HEK293T (cell line): Measurements from ENCODE around the gene PLPP4.

Experiments used
- CTCF ChIA-PET: fragments of 350-600 bp; formaldehyde crosslinking; extraction: SDS; loops from one replicate; lab custom pipeline; 2021; ENCODE audit warnings: antibody characterized with exemption, inconsistent platforms; lab: Yijun Ruan, JAX
- POLR2A ChIA-PET: fragments of 350-600 bp; formaldehyde crosslinking; extraction: SDS; loops from one replicate; lab custom pipeline; 2020; ENCODE audit warnings: antibody characterized with exemption, inconsistent platforms; lab: Yijun Ruan, JAX
- DNase-seq: peaks from one replicate; pipeline ENCODE4 v3.0.0; 2012; ENCODE audit warnings: mixed read lengths; ENCODE audit errors: extremely low spot score
- ARNT ChIP-seq: fragments of 450-650 bp; IDR thresholded peaks from 2 replicates; pipeline ENCODE4 v1.6.1; 2017; ENCODE audit warnings: mild to moderate bottlenecking
- BHLHE40 ChIP-seq: fragments of 450-650 bp; IDR thresholded peaks from 2 replicates; pipeline ENCODE4 v1.6.1; 2016; ENCODE audit warnings: mild to moderate bottlenecking, moderate library complexity, borderline replicate concordance
- CTBP1 ChIP-seq: fragments of 450-650 bp; IDR thresholded peaks from 2 replicates; pipeline ENCODE4 v1.6.1; 2016; ENCODE audit warnings: borderline replicate concordance
- ELF4 ChIP-seq: fragments of 450-650 bp; IDR thresholded peaks from 2 replicates; pipeline ENCODE4 v1.6.1; 2017; ENCODE audit warnings: antibody characterized with exemption
- FOXA1 ChIP-seq: fragments of 450-650 bp; IDR thresholded peaks from 2 replicates; pipeline ENCODE4 v1.6.1; 2016; ENCODE audit warnings: mild to moderate bottlenecking
- FOXK2 ChIP-seq: fragments of 450-650 bp; IDR thresholded peaks from 2 replicates; pipeline ENCODE4 v1.6.1; 2016; ENCODE audit warnings: mild to moderate bottlenecking
- FOXM1 ChIP-seq: fragments of 450-650 bp; IDR thresholded peaks from 2 replicates; pipeline ENCODE4 v1.6.1; 2017; ENCODE audit warnings: mild to moderate bottlenecking, borderline replicate concordance
- HDGF ChIP-seq: fragments of 450-650 bp; IDR thresholded peaks from 2 replicates; pipeline ENCODE4 v1.6.1; 2017; ENCODE audit warnings: antibody characterized with exemption, borderline replicate concordance
- L3MBTL2 ChIP-seq: fragments of 450-650 bp; conservative IDR thresholded peaks from 2 replicates; pipeline ENCODE4 v1.6.1; 2016; ENCODE audit warnings: mild to moderate bottlenecking
- LEF1 ChIP-seq: fragments of 450-650 bp; IDR thresholded peaks from 2 replicates; pipeline ENCODE4 v1.6.1; 2017; ENCODE audit warnings: mild to moderate bottlenecking, borderline replicate concordance
- NFRKB ChIP-seq: fragments of 450-650 bp; IDR thresholded peaks from 2 replicates; pipeline ENCODE4 v1.6.1; 2016; ENCODE audit warnings: mild to moderate bottlenecking, moderate library complexity
- SP1 ChIP-seq: fragments of 450-650 bp; IDR thresholded peaks from 2 replicates; pipeline ENCODE4 v1.6.1; 2017
- SUZ12 ChIP-seq: fragments of 450-650 bp; IDR thresholded peaks from 2 replicates; pipeline ENCODE4 v1.6.1; 2016; ENCODE audit warnings: mild to moderate bottlenecking
- TARDBP ChIP-seq: fragments of 450-650 bp; IDR thresholded peaks from 2 replicates; pipeline ENCODE4 v1.6.1; 2016
- ZNF384 ChIP-seq: fragments of 450-650 bp; IDR thresholded peaks from 2 replicates; pipeline ENCODE4 v1.6.1; 2016
- TF ChIP-seq, protein P1 (sequence below): fragments of 450-650 bp; IDR thresholded peaks from 2 replicates; pipeline ENCODE4 v1.6.1; 2016

Gene PLPP4

DNA sequence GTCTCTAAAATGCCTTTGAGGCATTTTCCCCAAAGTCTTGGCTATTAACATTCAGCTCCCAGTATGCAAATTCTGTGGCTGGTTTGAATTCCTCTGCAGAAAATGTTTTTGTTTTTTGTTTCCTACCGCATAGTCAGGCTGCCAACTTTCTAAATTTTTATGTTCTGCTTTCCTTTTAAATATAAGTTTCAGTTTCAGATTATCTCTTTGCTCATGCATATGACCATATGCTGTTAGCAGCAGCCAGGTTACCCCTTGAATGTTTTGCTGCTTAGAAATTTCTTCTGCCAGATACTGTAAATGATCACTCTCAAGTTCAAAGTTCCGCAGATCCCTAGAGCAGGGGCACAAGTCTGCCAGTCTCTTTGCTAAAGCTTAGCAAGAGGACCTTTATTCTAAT lies 96.9 kb downstream of the PLPP4 start:
- ChIA-PET CTCF (no interaction called here), POLR2A (no interaction called here)

DNA sequence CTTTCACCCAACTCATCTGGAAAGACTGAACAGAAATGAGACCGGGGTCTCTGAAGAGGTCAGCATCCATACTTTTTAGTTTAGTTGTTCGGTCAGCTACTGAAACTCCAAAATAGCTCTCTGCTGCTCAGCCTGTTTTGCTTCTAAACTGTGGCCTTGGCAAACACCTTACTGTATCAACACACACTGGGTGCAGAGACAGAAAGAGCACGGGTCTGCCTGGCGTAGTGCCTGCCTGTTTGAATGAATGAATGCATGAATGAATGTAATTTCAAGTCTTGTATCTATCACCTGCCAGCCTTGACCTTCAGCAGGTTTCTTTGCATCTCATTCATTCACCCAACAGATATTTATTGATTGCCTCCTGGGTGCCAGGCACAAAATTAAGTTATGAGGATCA lies 98.4 kb downstream of the PLPP4 start:
- POLR2A ChIA-PET, result no interaction called here
- no peak for DNase-seq
- CTCF ChIA-PET, result no interaction called here
- no peak for TF ChIP-seq HDGF
- no peak for TF ChIP-seq NFRKB
- no peak for TF ChIP-seq CTBP1

More for the DNA sequence above, 96.9 kb downstream of the PLPP4 start:
- no peak for DNase-seq
- TF ChIP-seq BHLHE40 (no peak), LEF1 (no peak), TARDBP (no peak), FOXM1 (no peak), FOXK2 (no peak), ZNF384 (no peak), SP1 (no peak), ARNT (no peak), CTBP1 (no peak), HDGF (no peak), NFRKB (no peak), SUZ12 (no peak)
- TF ChIP-seq, protein P1, sequence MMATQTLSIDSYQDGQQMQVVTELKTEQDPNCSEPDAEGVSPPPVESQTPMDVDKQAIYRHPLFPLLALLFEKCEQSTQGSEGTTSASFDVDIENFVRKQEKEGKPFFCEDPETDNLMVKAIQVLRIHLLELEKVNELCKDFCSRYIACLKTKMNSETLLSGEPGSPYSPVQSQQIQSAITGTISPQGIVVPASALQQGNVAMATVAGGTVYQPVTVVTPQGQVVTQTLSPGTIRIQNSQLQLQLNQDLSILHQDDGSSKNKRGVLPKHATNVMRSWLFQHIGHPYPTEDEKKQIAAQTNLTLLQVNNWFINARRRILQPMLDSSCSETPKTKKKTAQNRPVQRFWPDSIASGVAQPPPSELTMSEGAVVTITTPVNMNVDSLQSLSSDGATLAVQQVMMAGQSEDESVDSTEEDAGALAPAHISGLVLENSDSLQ, result no peak

DNA sequence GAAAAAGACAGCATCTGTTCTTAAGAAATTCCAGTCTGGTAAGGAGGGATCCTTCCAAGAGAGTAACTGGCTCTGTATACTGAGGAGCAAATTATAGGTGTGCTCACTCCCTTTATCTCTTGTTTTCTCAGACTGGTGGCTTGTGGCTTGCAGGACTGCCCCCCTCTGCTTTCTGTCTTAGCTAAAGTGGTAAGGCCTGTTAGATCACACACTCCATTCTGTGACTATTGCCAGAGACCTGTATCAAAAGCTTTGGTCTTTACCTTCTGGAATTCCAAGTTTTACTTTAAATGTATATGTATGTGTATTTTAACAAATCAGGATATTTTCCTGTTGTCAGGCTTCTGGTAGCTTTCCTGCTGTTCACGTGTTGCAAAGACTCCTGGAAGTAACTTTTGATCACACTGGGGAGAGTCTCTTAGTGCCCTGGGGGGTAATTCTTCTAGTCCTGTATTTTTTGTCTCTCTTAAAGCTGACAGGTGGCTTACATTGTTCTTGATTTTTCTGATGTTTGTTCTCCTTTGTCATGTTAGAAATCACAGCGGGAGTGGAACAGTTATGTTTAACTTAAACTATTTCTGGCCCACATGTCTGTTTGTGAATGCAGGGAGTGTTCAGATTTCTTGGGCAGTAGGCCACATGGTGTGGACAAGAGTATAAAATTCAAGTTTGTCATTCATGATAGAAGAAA lies 99.0 kb downstream of the PLPP4 start:
- no peak for TF ChIP-seq LEF1
- TF ChIP-seq TARDBP, result no peak
- TF ChIP-seq ARNT, result no peak
- no peak for TF ChIP-seq L3MBTL2
- TF ChIP-seq ELF4, result no peak
- TF ChIP-seq, protein P1, result no peak
- TF ChIP-seq BHLHE40, result no peak
- TF ChIP-seq SUZ12, result no peak
- TF ChIP-seq HDGF, result no peak
- no peak for TF ChIP-seq FOXK2
- no peak for TF ChIP-seq CTBP1
- TF ChIP-seq SP1, result no peak
- no peak for TF ChIP-seq FOXM1
- no peak for TF ChIP-seq ZNF384
- no peak for TF ChIP-seq NFRKB
- no peak for TF ChIP-seq FOXA1
- no peak for DNase-seq
- POLR2A ChIA-PET, result no interaction called here
- CTCF ChIA-PET, result no interaction called here

DNA sequence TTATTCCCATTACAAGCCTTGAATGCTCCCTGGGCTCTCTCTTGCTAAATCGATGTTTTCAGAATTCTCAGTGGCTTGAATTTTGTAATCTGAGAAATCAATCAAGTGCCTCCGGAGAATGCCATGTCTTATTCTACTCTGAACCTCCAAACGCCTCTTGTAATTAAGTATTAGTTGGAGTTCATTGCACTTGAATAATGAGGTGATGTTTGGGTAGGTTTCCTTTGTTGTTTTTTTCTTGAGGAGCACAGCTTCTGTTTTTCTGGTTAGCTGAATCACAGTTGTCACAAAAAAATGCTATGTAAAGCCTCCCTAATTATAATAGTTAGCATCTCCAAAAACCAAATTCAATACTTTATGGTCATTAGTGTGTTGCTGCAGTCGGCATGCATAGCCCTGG lies 100.3 kb downstream of the PLPP4 start:
- DNase-seq, result no peak
- ChIA-PET CTCF (no interaction called here), POLR2A (no interaction called here)

DNA sequence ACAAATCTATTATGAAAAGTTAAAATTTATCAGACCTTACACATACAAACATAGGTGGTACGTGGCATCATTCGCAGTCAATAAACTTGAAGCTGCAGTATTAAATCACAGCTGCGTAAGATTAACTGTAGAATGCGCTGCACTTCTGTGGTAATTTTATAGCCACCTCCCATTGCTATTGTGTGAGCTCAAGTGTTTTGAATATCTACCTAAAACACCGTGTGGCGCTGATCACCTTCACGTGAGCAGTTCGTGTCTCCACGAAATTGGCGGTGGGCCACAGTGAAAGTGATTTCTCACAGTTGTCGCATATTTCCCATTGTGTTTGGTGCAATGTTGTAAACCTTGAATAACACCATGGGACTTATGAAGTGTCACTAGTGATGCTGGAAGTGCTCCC lies 102.8 kb downstream of the PLPP4 start:
- ChIA-PET CTCF (no interaction called here), POLR2A (no interaction called here)
- no peak for DNase-seq
- TF ChIP-seq LEF1 (no peak), FOXK2 (no peak), ARNT (no peak), CTBP1 (no peak), TARDBP (no peak), FOXM1 (no peak), ELF4 (no peak), FOXA1 (no peak)

More for the DNA sequence above, 100.3 kb downstream of the PLPP4 start:
- TF ChIP-seq ELF4, result no peak
- TF ChIP-seq SUZ12, result no peak
- TF ChIP-seq FOXM1, result no peak
- TF ChIP-seq FOXK2, result no peak
- TF ChIP-seq, protein P1, result no peak
- TF ChIP-seq SP1, result no peak
- no peak for TF ChIP-seq L3MBTL2
- no peak for TF ChIP-seq TARDBP
- TF ChIP-seq ZNF384, result no peak
- no peak for TF ChIP-seq LEF1
- no peak for TF ChIP-seq NFRKB
- TF ChIP-seq FOXA1, result no peak
- no peak for TF ChIP-seq ARNT
- no peak for TF ChIP-seq CTBP1
- TF ChIP-seq HDGF, result no peak
- no peak for TF ChIP-seq BHLHE40

DNA sequence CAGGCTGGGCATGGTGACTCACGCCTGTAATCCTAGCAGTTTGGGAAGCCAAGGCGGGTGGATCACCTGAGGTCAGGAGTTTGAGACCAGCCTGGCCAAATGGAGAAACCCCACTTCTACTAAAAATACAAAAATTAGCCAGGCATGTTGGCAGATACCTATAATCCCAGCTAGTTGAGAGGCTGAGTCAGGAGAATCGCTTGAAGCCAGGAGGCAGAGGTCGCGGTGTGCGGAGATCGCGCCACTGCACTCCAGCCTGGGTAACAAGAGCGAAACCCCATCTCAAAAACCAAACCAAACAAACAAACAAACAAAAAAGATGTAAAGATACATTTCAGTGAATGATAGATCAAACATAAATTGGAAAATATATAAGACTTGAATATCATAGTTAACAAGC lies 105.9 kb downstream of the PLPP4 start:
- ChIA-PET CTCF (no interaction called here), POLR2A (no interaction called here)
- TF ChIP-seq NFRKB (no peak), TARDBP (no peak), ARNT (no peak), L3MBTL2 (no peak), FOXK2 (no peak), CTBP1 (no peak), ZNF384 (no peak), FOXA1 (no peak), SP1 (no peak), BHLHE40 (no peak), ELF4 (no peak), FOXM1 (no peak), SUZ12 (no peak), HDGF (no peak), LEF1 (no peak)
- TF ChIP-seq, protein P1, result no peak
- no peak for DNase-seq
